Sigmoid colon (tissue), 7 donors: ENCODE results near the gene KLF1. TPM values are rescaled to one million over a fixed set of nuclear protein-coding genes. Genes with fewer than 3 reads are reported as not detected.

Experiments used
- DNase-seq: peaks from one replicate; pipeline ENCODE4 v3.0.0-alpha.2; 2019
- H3K27ac ChIP-seq, 4 donors: fragments of 200-600 bp; sonication (generic); one replicate each; pipeline ENCODE4 v1.5.1; 2016 to 2019; ENCODE audit warnings: mild to moderate bottlenecking in 1 of 4
- H3K27me3 ChIP-seq, 3 donors: fragments of 200-600 bp; sonication (generic); one replicate each; pipeline ENCODE4 v1.5.1; 2019; ENCODE audit warnings: mild to moderate bottlenecking in 1 of 3
- H3K36me3 ChIP-seq, 4 donors: fragments of 200-600 bp; sonication (generic); one replicate each; pipeline ENCODE4 v1.5.1; 2016 to 2019
- H3K4me1 ChIP-seq, 4 donors: fragments of 200-600 bp; sonication (generic); one replicate each; pipeline ENCODE4 v1.5.1; 2017 to 2019
- H3K4me3 ChIP-seq, 4 donors: fragments of 200-600 bp; sonication (generic); one replicate each; pipeline ENCODE4 v1.5.1; 2017 to 2019; ENCODE audit warnings: mild to moderate bottlenecking in 2 of 4, moderate library complexity in 1 of 4
- H3K9me3 ChIP-seq, 4 donors: fragments of 200-600 bp in 3 of 4; sonication (generic) in 3 of 4; one replicate each; pipeline versions ENCODE4 v1.5.1 to v1.6.1; 2013 to 2019
- CTCF ChIP-seq, 4 experiments: fragments of 450-650 bp in 3 of 4; fragments of 200-600 bp in 1 of 4; IDR thresholded peaks; one replicate each; pipeline ENCODE4 v1.5.1; 2016 to 2019; ENCODE audit warnings: antibody characterized with exemption in 4 of 4, mild to moderate bottlenecking in 3 of 4, moderate library complexity in 2 of 4
- EP300 ChIP-seq, 4 donors: sonication (generic); formaldehyde crosslinking; IDR thresholded peaks; one replicate each; pipeline ENCODE4 v1.6.1; 2017; ENCODE audit warnings: antibody characterized with exemption in 4 of 4
- POLR2A ChIP-seq, 2 donors: fragments of 450-650 bp; IDR thresholded peaks; one replicate each; pipeline ENCODE4 v1.6.1; 2016; ENCODE audit warnings: antibody characterized with exemption in 2 of 2, mild to moderate bottlenecking in 2 of 2, moderate library complexity in 2 of 2
- POLR2AphosphoS5 ChIP-seq, 4 donors: sonication (generic); formaldehyde crosslinking; IDR thresholded peaks; one replicate each; pipeline ENCODE4 v1.6.1; 2017; ENCODE audit warnings: antibody characterized with exemption in 4 of 4
- WGBS, 2 donors: extraction: QIAGEN DNeasy Blood & Tissue Kit; methylation state at CpG; one replicate each; pipeline ENCODE4 v1.1.7; 2013; 5-methylcytosine and 5-hydroxymethylcytosine counted together
- intact Hi-C: fragments of 100-400 bp; cut with DNase I; formaldehyde crosslinking; loops from one replicate; pipeline ENCODE4 v1.15.1; 2023
- polyA plus RNA-seq, 3 donors: library from polyadenylated mRNA; stranded (reverse); fragments of 200-250 nt; gene quantifications; one replicate each; pipeline ENCODE4 v1.2.3, GENCODE V29; 2013
- total RNA-seq, 4 donors: library from RNA; depleted of rRNA; stranded (reverse); fragments of >200 nt; gene quantifications; one replicate each; pipeline ENCODE4 v1.1.0, GENCODE V29; 2016
- donor health status: healthy with polysubstance abuse.
- donor health status: Bipolar disorder and iron deficiency.
- donor health status: healthy.

KLF1 gene
- total and polyA plus RNA-seq, 7 donors: 0.10 TPM; not detected in 6

- Histone ChIP-seq H3K4me1 (peaks cover 0 to 38% (median 34%) of the 10 kb centered on the region in 4 donors), H3K4me3 (no peak overlapping the region), H3K27ac (no peak overlapping the region), H3K9me3 (no peaks in the 10 kb centered on the region), H3K36me3 (peaks cover 0 to 4% (median 0%) of the 10 kb centered on the region in 4 donors), H3K27me3 (peaks cover 5 to 23% (median 15%) of the 10 kb centered on the region in 3 donors)
- no peak for TF ChIP-seq POLR2A (IDR thresholded peaks at IDR 0.05)
- no peak for TF ChIP-seq CTCF (IDR thresholded peaks at IDR 0.05)
- TF ChIP-seq POLR2AphosphoS5 (IDR thresholded peaks at IDR 0.05): no peak
- TF ChIP-seq EP300 (IDR thresholded peaks at IDR 0.05): no peak
- intact Hi-C loops: loop anchor here (5.0 to 10.0 kb wide), 2 partner anchors 59 to 217 kb away; partner anchors contain the start of genes LYL1 and RAD23A
- 77 to 83% methylated on average over 5 of the region's 5 CpGs for WGBS, 2 donors
- DNase-seq: no peak
Measured at GRCh38 chr19:12888006-12888603, 1.1 kb upstream of the KLF1 start.

- intact Hi-C loops: loop anchor here (5.0 to 10.0 kb wide), 2 partner anchors 61 to 218 kb away; partner anchors contain the start of genes LYL1 and RAD23A
- H3K27me3 ChIP-seq: peaks cover 5 to 23% (median 15%) of the 10 kb centered on the region in 3 donors
- H3K27ac ChIP-seq: no peak overlapping the region
- 79 to 85% methylated on average over 5 of the region's 5 CpGs for WGBS, 2 donors
- TF ChIP-seq POLR2A (IDR thresholded peaks at IDR 0.05): no peak
- no peak for TF ChIP-seq EP300 (IDR thresholded peaks at IDR 0.05)
- TF ChIP-seq CTCF (IDR thresholded peaks at IDR 0.05): no peak
- no peak for TF ChIP-seq POLR2AphosphoS5 (IDR thresholded peaks at IDR 0.05)
- H3K4me3 ChIP-seq: no peak overlapping the region
- no peaks in the 10 kb centered on the region for H3K9me3 ChIP-seq
- H3K36me3 ChIP-seq: no peaks in the 10 kb centered on the region
- DNase-seq: no peak
- H3K4me1 ChIP-seq: peaks cover 0 to 36% (median 29%) of the 10 kb centered on the region in 4 donors
Measured at GRCh38 chr19:12886651-12886968, 391 bp downstream of the KLF1 start.

- WGBS, 2 donors: 7 to 11% methylated on average over 53 of the region's 53 CpGs
- Histone ChIP-seq H3K4me3 (peak overlapping the region; percentile 26 to 50 (median 43)), H3K9me3 (no peaks in the 10 kb centered on the region), H3K36me3 (no peaks in the 10 kb centered on the region), H3K27ac (peak overlapping the region; percentile 7 to 37 (median 22)), H3K27me3 (peaks cover 5 to 23% (median 15%) of the 10 kb centered on the region in 3 donors), H3K4me1 (peaks cover 0 to 32% (median 26%) of the 10 kb centered on the region in 4 donors)
- no peak for TF ChIP-seq EP300 (IDR thresholded peaks at IDR 0.05)
- TF ChIP-seq CTCF (IDR thresholded peaks at IDR 0.05): no peak
- TF ChIP-seq POLR2AphosphoS5 (IDR thresholded peaks at IDR 0.05): no peak
- no peak for TF ChIP-seq POLR2A (IDR thresholded peaks at IDR 0.05)
- no peak for DNase-seq
- intact Hi-C loops: loop anchor here (1.0 to 10.0 kb wide), 3 partner anchors 61 to 219 kb away; partner anchors contain the start of genes LYL1 and RAD23A
Measured at GRCh38 chr19:12885749-12886650, 1.0 kb downstream of the KLF1 start.

GRCh38 chr19:12884926-12885748, 1.9 kb downstream of the KLF1 start:
- H3K9me3 ChIP-seq: no peaks in the 10 kb centered on the region
- H3K4me3 ChIP-seq: peak overlapping the region; percentile 26 to 50 (median 43)
- peaks cover 0 to 36% (median 29%) of the 10 kb centered on the region in 4 donors for H3K4me1 ChIP-seq
- H3K27me3 ChIP-seq: peaks cover 5 to 23% (median 15%) of the 10 kb centered on the region in 3 donors
- intact Hi-C loops: loop anchor here (1.0 to 10.0 kb wide), 3 partner anchors 62 to 220 kb away; partner anchors contain the start of genes LYL1 and RAD23A
- TF ChIP-seq POLR2A (IDR thresholded peaks at IDR 0.05) (no peak), CTCF (IDR thresholded peaks at IDR 0.05) (peak; percentile 19 to 68 (median 58))
- no peaks in the 10 kb centered on the region for H3K36me3 ChIP-seq
- H3K27ac ChIP-seq: peak overlapping the region in 3 of 4 donors; percentile 7 to 37 (median 28)
- 2 to 4% methylated on average over 73 of the region's 73 CpGs for WGBS, 2 donors
- peak; percentile 85 for DNase-seq
